HUES48 (cell line): ENCODE measurements around the gene TFEB.

Experiments
- H3K27ac ChIP-seq: one replicate; pipeline ENCODE4 v1.7.0; 2013; ENCODE audit warnings: low read depth, low read length, inconsistent platforms
- H3K27me3 ChIP-seq: 2 replicates; pipeline ENCODE4 v1.6.1; 2013; ENCODE audit warnings: mild to moderate bottlenecking, low read length; ENCODE audit not compliant: control insufficient read depth, insufficient read depth
- H3K36me3 ChIP-seq: 2 replicates; pipeline ENCODE4 v1.6.1; 2013; ENCODE audit warnings: low read length; ENCODE audit not compliant: control insufficient read depth, insufficient read depth
- H3K4me1 ChIP-seq: 2 replicates; pipeline ENCODE4 v1.6.1; 2013; ENCODE audit warnings: mild to moderate bottlenecking, low read length; ENCODE audit not compliant: control insufficient read depth, insufficient read depth
- H3K4me3 ChIP-seq: 2 replicates; pipeline ENCODE4 v1.5.1; 2013; ENCODE audit warnings: mild to moderate bottlenecking, low read depth, low read length
- H3K9ac ChIP-seq: 2 replicates; pipeline ENCODE4 v1.6.1; 2013; ENCODE audit warnings: mild to moderate bottlenecking, low read depth, low read length, moderate library complexity
- H3K9me3 ChIP-seq: 2 replicates; pipeline ENCODE4 v1.6.1; 2013; ENCODE audit warnings: low read length; ENCODE audit not compliant: control insufficient read depth, insufficient read depth

TFEB gene

GRCh38 chr6:41728954-41729353, 6.5 kb downstream of the TFEB start:
- Histone ChIP-seq H3K27me3 (peaks cover 2% of the 10 kb centered on the region; the same call in 1 of the 2 replicates), H3K4me3 (no peak overlapping the region), H3K9me3 (no peaks in the 10 kb centered on the region), H3K4me1 (peaks cover 45% of the 10 kb centered on the region), H3K36me3 (no peaks in the 10 kb centered on the region), H3K27ac (no peak overlapping the region), H3K9ac (no peak overlapping the region)

- Histone ChIP-seq H3K4me3 (no peak overlapping the region), H3K9me3 (no peaks in the 10 kb centered on the region), H3K36me3 (no peaks in the 10 kb centered on the region), H3K4me1 (peaks cover 47% of the 10 kb centered on the region), H3K27ac (no peak overlapping the region), H3K9ac (no peak overlapping the region), H3K27me3 (peaks cover 2% of the 10 kb centered on the region; the same call in 1 of the 2 replicates)
These were observed 7.1 kb downstream of the TFEB start for GRCh38 chr6:41728073-41728936.

GRCh38 chr6:41727705-41728072, 7.7 kb downstream of the TFEB start:
- Histone ChIP-seq H3K4me1 (peaks cover 46% of the 10 kb centered on the region), H3K27me3 (0 out of 2 replicates have a peak, but pooled peaks cover 2% of the 10 kb centered on the region), H3K27ac (no peak overlapping the region), H3K4me3 (no peak overlapping the region), H3K36me3 (no peaks in the 10 kb centered on the region), H3K9me3 (no peaks in the 10 kb centered on the region), H3K9ac (no peak overlapping the region)

GRCh38 chr6:41726876-41727275, 8.5 kb downstream of the TFEB start:
- no peaks in the 10 kb centered on the region for H3K27me3 ChIP-seq
- no peaks in the 10 kb centered on the region for H3K9me3 ChIP-seq
- H3K36me3 ChIP-seq, result no peaks in the 10 kb centered on the region
- H3K9ac ChIP-seq, result no peak overlapping the region
- peaks cover 43% of the 10 kb centered on the region for H3K4me1 ChIP-seq
- H3K4me3 ChIP-seq, result no peak overlapping the region
- no peak overlapping the region for H3K27ac ChIP-seq

- peaks cover 29% of the 10 kb centered on the region for H3K4me1 ChIP-seq
- no peak overlapping the region for H3K9ac ChIP-seq
- no peaks in the 10 kb centered on the region for H3K36me3 ChIP-seq
- no peaks in the 10 kb centered on the region for H3K9me3 ChIP-seq
- no peaks in the 10 kb centered on the region for H3K27me3 ChIP-seq
- no peak overlapping the region for H3K4me3 ChIP-seq
- no peak overlapping the region for H3K27ac ChIP-seq
These were observed 10.6 kb downstream of the TFEB start for GRCh38 chr6:41724586-41725501.

GRCh38 chr6:41724228-41724580, 11.2 kb downstream of the TFEB start:
- Histone ChIP-seq H3K9ac (no peak overlapping the region), H3K4me3 (no peak overlapping the region), H3K4me1 (peaks cover 23% of the 10 kb centered on the region), H3K27ac (no peak overlapping the region), H3K9me3 (no peaks in the 10 kb centered on the region), H3K36me3 (no peaks in the 10 kb centered on the region), H3K27me3 (no peaks in the 10 kb centered on the region)

GRCh38 chr6:41723530-41724227, 11.7 kb downstream of the TFEB start:
- no peaks in the 10 kb centered on the region for H3K36me3 ChIP-seq
- peaks cover 17% of the 10 kb centered on the region for H3K4me1 ChIP-seq
- no peaks in the 10 kb centered on the region for H3K9me3 ChIP-seq
- no peak overlapping the region for H3K27ac ChIP-seq
- H3K27me3 ChIP-seq, result no peaks in the 10 kb centered on the region
- no peak overlapping the region for H3K9ac ChIP-seq
- H3K4me3 ChIP-seq, result no peak overlapping the region

- Histone ChIP-seq H3K4me1 (peaks cover 14% of the 10 kb centered on the region), H3K27me3 (no peaks in the 10 kb centered on the region), H3K9ac (no peak overlapping the region), H3K36me3 (no peaks in the 10 kb centered on the region), H3K4me3 (no peak overlapping the region), H3K9me3 (no peaks in the 10 kb centered on the region), H3K27ac (no peak overlapping the region)
These were observed 12.4 kb downstream of the TFEB start for GRCh38 chr6:41722969-41723529.

GRCh38 chr6:41721414-41721813, 14.0 kb downstream of the TFEB start:
- H3K27ac ChIP-seq, result no peak overlapping the region

GRCh38 chr6:41720783-41721182, 14.6 kb downstream of the TFEB start:
- H3K9me3 ChIP-seq, result no peaks in the 10 kb centered on the region
- H3K36me3 ChIP-seq, result no peaks in the 10 kb centered on the region
- H3K4me1 ChIP-seq, result peaks cover 14% of the 10 kb centered on the region
- no peak overlapping the region for H3K27ac ChIP-seq
- H3K9ac ChIP-seq, result no peak overlapping the region
- H3K4me3 ChIP-seq, result no peak overlapping the region
- H3K27me3 ChIP-seq, result no peaks in the 10 kb centered on the region

More at GRCh38 chr6:41721414-41721813, 14.0 kb downstream of the TFEB start:
- H3K4me3 ChIP-seq, result no peak overlapping the region
- no peaks in the 10 kb centered on the region for H3K27me3 ChIP-seq
- peaks cover 14% of the 10 kb centered on the region for H3K4me1 ChIP-seq
- H3K36me3 ChIP-seq, result no peaks in the 10 kb centered on the region
- no peaks in the 10 kb centered on the region for H3K9me3 ChIP-seq
- H3K9ac ChIP-seq, result no peak overlapping the region
